Naive thymus-derived CD4-positive, alpha-beta T cell (primary cell): ENCODE measurements around the gene BRD9. TPM values are rescaled to one million over a fixed set of nuclear protein-coding genes. Genes with fewer than 3 reads are reported as not detected.

ENCODE experiments used
- ATAC-seq: fragments of 150-1000 bp; cut with Tn5 transposase; 2 replicates; pipeline ENCODE4 v1.10.0; 2021; ENCODE audit warnings: mild to moderate bottlenecking, moderate library complexity
- CTCF ChIA-PET: fragments of 350-600 bp; sonication (Branson Sonifier 250); formaldehyde crosslinking; loops from one replicate; lab custom pipeline; 2021; ENCODE audit warnings: antibody characterized with exemption; lab: Charles Lee
- POLR2A ChIA-PET: fragments of 350-600 bp; sonication (Branson Sonifier 250); formaldehyde crosslinking; loops from one replicate; lab custom pipeline; 2021; ENCODE audit warnings: antibody characterized with exemption, inconsistent platforms; lab: Charles Lee
- DNase-seq, 9 donors: peaks; one replicate each; pipeline versions ENCODE4 v3.0.0 to v3.0.0-alpha.2; 2020 to 2022; ENCODE audit warnings: mixed read lengths in 1 of 9
- H3K27ac ChIP-seq: one replicate; pipeline ENCODE4 v1.7.0; 2013; ENCODE audit warnings: mild to moderate bottlenecking, low read depth, low read length, moderate library complexity
- H3K27me3 ChIP-seq, 2 donors: one replicate each; pipeline ENCODE4 v1.7.0; 2013; ENCODE audit warnings: low read length in 2 of 2, mild to moderate bottlenecking in 2 of 2, moderate library complexity in 2 of 2; ENCODE audit not compliant: control insufficient read depth in 2 of 2, insufficient read depth in 2 of 2
- H3K36me3 ChIP-seq, 3 experiments: 1 replicate in 2 of 3; 2 replicates in 1 of 3; pipeline ENCODE4 v1.7.0; 2013; ENCODE audit warnings: low read length in 3 of 3, mild to moderate bottlenecking in 3 of 3, moderate library complexity in 1 of 3; ENCODE audit not compliant: insufficient read depth in 3 of 3, control insufficient read depth in 2 of 3
- H3K4me1 ChIP-seq, 2 donors: one replicate each; pipeline ENCODE4 v1.7.0; 2013; ENCODE audit warnings: low read length in 2 of 2, mild to moderate bottlenecking in 2 of 2, moderate library complexity in 1 of 2; ENCODE audit not compliant: control insufficient read depth in 2 of 2, insufficient read depth in 2 of 2
- H3K4me3 ChIP-seq: 2 replicates; pipeline ENCODE4 v1.7.0; 2013; ENCODE audit warnings: mild to moderate bottlenecking, low read length
- H3K9me3 ChIP-seq, 3 experiments: 1 replicate in 2 of 3; 2 replicates in 1 of 3; pipeline ENCODE4 v1.7.0; 2013; ENCODE audit warnings: low read length in 3 of 3; ENCODE audit not compliant: control insufficient read depth in 2 of 3
- H3K27ac Mint-ChIP-seq, 9 donors: one replicate each; pipeline ENCODE4 v1.8.0; 2020 to 2022; ENCODE audit warnings: mixed read lengths in 9 of 9, mild to moderate bottlenecking in 8 of 9, moderate library complexity in 5 of 9, inconsistent platforms in 2 of 9
- H3K27me3 Mint-ChIP-seq, 5 donors: one replicate each; pipeline ENCODE4 v1.8.0; 2021 to 2022; ENCODE audit warnings: mixed read lengths in 5 of 5, mild to moderate bottlenecking in 1 of 5
- H3K36me3 Mint-ChIP-seq, 5 donors: one replicate each; pipeline ENCODE4 v1.8.0; 2020 to 2022; ENCODE audit warnings: mixed read lengths in 5 of 5, mild to moderate bottlenecking in 3 of 5, inconsistent platforms in 1 of 5
- H3K4me1 Mint-ChIP-seq, 7 donors: one replicate each; pipeline ENCODE4 v1.8.0; 2020 to 2022; ENCODE audit warnings: mixed read lengths in 7 of 7, mild to moderate bottlenecking in 3 of 7, inconsistent platforms in 1 of 7
- H3K4me3 Mint-ChIP-seq, 10 donors: one replicate each; pipeline ENCODE4 v1.8.0; 2020 to 2022; ENCODE audit warnings: mild to moderate bottlenecking in 10 of 10, mixed read lengths in 10 of 10, moderate library complexity in 6 of 10, inconsistent platforms in 2 of 10
- H3K9me3 Mint-ChIP-seq, 11 donors: one replicate each; pipeline ENCODE4 v1.8.0; 2020 to 2022; ENCODE audit warnings: mixed read lengths in 11 of 11, mild to moderate bottlenecking in 4 of 11, inconsistent platforms in 1 of 11, moderate library complexity in 1 of 11
- intact Hi-C, 2 donors: fragments of 100-400 bp; cut with micrococcal nuclease; formaldehyde crosslinking; loops; one replicate each; pipeline ENCODE4 v1.15.1; 2023
- polyA plus RNA-seq, 2 donors: library from polyadenylated mRNA; unstranded; fragments of 300-500 nt; fragmentation: Illumina TruSeq; gene quantifications; one replicate each; pipeline ENCODE4 v1.2.3, GENCODE V29; 2021
- total RNA-seq, 6 experiments: library from RNA in 5 of 6; stranded (reverse) in 5 of 6; gene quantifications; 1 replicate in 5 of 6; 2 replicates in 1 of 6; pipeline ENCODE4 v1.2.3 and lab custom pipeline; 2021 to 2026

The BRD9 gene
- total and polyA plus RNA-seq, 7 experiments from 2014 or later, result 10.6 to 93.2 (median 81.2) TPM

DNA sequence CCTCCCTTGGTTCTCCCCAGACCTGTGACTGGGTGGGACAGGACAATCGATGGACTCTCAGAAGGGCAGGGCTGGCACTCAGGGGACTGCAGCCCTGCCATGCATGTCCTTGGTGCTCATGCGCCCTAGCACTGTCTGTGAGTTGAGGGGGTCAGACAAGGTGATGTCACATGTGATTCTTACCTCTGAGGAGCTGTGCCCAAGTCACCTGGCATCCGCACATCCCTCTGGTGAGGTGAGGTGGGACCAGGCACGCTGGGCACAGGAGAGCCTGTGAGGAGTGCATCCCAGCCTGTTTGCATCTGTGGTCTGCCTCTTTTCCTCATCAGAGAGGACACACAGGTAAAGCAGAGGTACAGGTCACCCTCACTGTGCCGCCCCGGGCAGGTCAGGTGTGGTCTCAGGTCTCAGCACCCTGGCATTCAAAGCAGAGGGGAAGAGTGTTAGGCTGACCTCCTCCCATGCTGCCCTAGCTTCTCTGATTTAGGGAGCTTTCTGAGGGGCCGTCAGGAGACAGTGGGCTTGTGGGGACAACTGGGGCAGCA, 14.8 kb upstream of the BRD9 start:
- no peak for DNase-seq

DNA sequence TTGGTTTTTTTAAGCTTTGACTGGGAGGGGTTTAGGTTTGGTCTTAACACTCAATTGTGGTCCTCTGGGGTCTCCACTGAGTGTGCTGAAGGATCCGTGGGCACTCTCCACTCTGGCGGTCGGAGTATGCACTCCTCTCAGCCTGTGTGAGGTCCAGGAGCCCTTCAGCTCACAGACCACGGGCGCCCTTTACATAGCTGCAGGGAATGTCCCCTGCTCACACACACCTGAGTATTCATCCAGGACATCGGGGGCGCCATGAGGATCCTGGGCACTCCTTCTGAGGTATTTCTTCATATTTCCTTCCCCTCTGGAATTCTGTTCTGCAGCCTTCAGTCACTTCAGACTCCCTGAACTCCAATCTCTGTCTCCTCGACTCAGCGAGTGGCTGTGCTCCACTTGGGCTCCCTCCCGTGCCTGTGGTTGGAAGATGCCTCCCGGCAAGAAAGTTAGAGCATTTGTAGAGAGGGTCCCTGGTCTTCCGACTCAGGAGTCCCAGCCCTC, 12.6 kb upstream of the BRD9 start:
- intact Hi-C loops, result no loop called here
- Histone ChIP-seq H3K27me3 (no peaks in the 10 kb centered on the region), H3K9me3 (no peaks in the 10 kb centered on the region), H3K4me1 (no peaks in the 10 kb centered on the region), H3K36me3 (no peaks in the 10 kb centered on the region), H3K4me3 (no peak overlapping the region), H3K27ac (no peak overlapping the region)
- Mint-ChIP-seq H3K4me3 (no peak overlapping the region), H3K27ac (peak overlapping the region in 3 of 9 donors; percentile 23 to 39 (median 38)), H3K36me3 (peaks cover 0 to 2% (median 0%) of the 10 kb centered on the region in 5 donors), H3K9me3 (no peaks in the 10 kb centered on the region), H3K27me3 (no peaks in the 10 kb centered on the region), H3K4me1 (no peaks in the 10 kb centered on the region)
- DNase-seq (no peak), ATAC-seq (no peak)
- ChIA-PET CTCF (interaction anchor here (0.7 kb wide), 1 partner anchor 234 kb away, joined by 3 read pairs; no protein-coding TSS in a partner anchor), POLR2A (no interaction called here)

More for the DNA sequence above, 14.8 kb upstream of the BRD9 start:
- no peak overlapping the region for H3K27ac Mint-ChIP-seq
- Histone ChIP-seq H3K4me3 (no peak overlapping the region), H3K27ac (no peak overlapping the region), H3K9me3 (no peaks in the 10 kb centered on the region), H3K4me1 (no peaks in the 10 kb centered on the region), H3K27me3 (no peaks in the 10 kb centered on the region), H3K36me3 (no peaks in the 10 kb centered on the region)
- ChIA-PET CTCF (no interaction called here), POLR2A (no interaction called here)
- intact Hi-C loops, result no loop called here
- H3K4me3 Mint-ChIP-seq, result no peak overlapping the region
- H3K36me3 Mint-ChIP-seq, result peaks cover 0 to 2% (median 0%) of the 10 kb centered on the region in 5 donors
- no peaks in the 10 kb centered on the region for H3K27me3 Mint-ChIP-seq
- H3K4me1 Mint-ChIP-seq, result peaks cover 0 to 2% (median 0%) of the 10 kb centered on the region in 7 donors
- no peak for ATAC-seq
- H3K9me3 Mint-ChIP-seq, result no peaks in the 10 kb centered on the region

DNA sequence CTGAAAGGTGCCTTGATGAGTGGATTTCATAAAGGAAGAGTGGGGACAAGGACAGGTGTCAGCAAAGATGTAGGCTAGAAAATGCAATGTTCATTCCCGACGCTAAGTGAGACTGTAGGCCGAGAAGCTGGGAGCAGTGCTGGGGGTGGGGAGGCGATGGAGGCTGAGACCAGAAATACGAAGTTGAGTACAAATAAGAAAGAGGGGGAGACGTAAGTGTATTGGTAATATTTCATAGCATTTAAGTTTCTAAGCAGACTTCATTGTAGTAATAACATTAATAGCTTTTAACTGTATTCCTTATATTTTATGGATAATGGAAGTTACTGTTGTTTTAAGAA, 11.1 kb upstream of the BRD9 start:
- Histone ChIP-seq H3K27ac (no peak overlapping the region), H3K4me1 (no peaks in the 10 kb centered on the region), H3K27me3 (no peaks in the 10 kb centered on the region), H3K9me3 (no peaks in the 10 kb centered on the region), H3K4me3 (no peak overlapping the region), H3K36me3 (no peaks in the 10 kb centered on the region)
- DNase-seq, result no peak
- Mint-ChIP-seq H3K4me1 (no peaks in the 10 kb centered on the region), H3K27me3 (no peaks in the 10 kb centered on the region), H3K9me3 (no peaks in the 10 kb centered on the region), H3K27ac (peak overlapping the region in 1 of 9 donors; percentile 24), H3K4me3 (no peak overlapping the region), H3K36me3 (peaks cover 0 to 2% (median 0%) of the 10 kb centered on the region in 5 donors)
- POLR2A ChIA-PET, result no interaction called here
- intact Hi-C loops, result loop anchor here (1.0 to 2.0 kb wide), 3 partner anchors 232 to 457 kb away; no protein-coding TSS in a partner anchor
- ATAC-seq, result no peak
- CTCF ChIA-PET, result interaction anchor here (1.0 to 1.1 kb wide), 3 partner anchors 38 to 230 kb away, joined by 3 read pairs; no protein-coding TSS in a partner anchor

DNA sequence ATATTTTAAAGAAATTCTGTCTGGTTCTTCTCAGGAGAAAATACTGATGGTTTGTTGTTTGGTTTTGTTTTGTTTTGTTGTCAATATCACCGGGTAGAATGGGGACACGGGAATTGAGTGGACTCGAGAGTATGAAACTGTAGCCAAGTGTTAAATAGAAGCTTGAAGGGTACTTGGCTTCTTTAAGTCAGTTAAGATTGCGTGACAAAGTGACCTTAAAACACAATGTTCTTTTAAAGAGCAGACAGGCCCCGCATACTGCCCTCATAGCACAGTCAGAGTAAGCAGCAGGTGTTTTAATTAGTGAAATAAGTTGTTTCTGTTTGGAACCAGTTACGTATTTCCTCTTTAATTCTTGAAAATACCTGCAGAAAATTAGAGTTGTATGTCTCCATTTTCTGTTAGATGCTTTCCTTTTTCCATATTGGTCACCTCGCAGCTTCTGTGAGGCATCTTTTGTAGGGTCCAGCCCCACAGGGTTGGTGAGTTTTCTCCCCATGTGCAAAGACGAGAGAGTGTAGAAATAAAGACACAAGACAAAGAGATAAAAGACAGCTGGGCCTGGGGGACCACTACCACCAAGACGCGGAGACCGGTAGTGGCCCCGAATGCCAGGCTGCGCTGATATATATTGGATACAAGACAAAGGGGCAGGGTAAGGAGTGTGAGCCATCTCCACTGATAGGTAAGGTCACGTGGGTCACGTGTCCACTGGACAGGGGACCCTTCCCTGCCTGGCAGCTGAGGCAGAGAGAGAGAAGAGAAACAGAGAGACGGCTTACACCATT, 9.7 kb upstream of the BRD9 start:
- DNase-seq (no peak), ATAC-seq (no peak)
- Mint-ChIP-seq H3K9me3 (no peaks in the 10 kb centered on the region), H3K27ac (no peak overlapping the region), H3K4me1 (no peaks in the 10 kb centered on the region), H3K4me3 (no peak overlapping the region), H3K27me3 (no peaks in the 10 kb centered on the region), H3K36me3 (peaks cover 0 to 2% (median 0%) of the 10 kb centered on the region in 5 donors)
- POLR2A ChIA-PET, result interaction anchor here (0.6 to 0.9 kb wide), 2 partner anchors 9 to 13 kb away, joined by 4 read pairs; partner anchors contain the start of genes BRD9 and TRIP13
- no peak overlapping the region for H3K4me3 ChIP-seq
- CTCF ChIA-PET, result interaction anchor here (0.6 to 2.1 kb wide), 4 partner anchors 10 to 232 kb away, joined by 3 to 8 read pairs (median 3); partner anchors contain the start of gene BRD9
- no peaks in the 10 kb centered on the region for H3K4me1 ChIP-seq
- no peaks in the 10 kb centered on the region for H3K9me3 ChIP-seq
- intact Hi-C loops, result loop anchor here (2.0 kb wide), 2 partner anchors 232 to 456 kb away; no protein-coding TSS in a partner anchor
- no peaks in the 10 kb centered on the region for H3K27me3 ChIP-seq
- H3K36me3 ChIP-seq, result no peaks in the 10 kb centered on the region
- no peak overlapping the region for H3K27ac ChIP-seq

DNA sequence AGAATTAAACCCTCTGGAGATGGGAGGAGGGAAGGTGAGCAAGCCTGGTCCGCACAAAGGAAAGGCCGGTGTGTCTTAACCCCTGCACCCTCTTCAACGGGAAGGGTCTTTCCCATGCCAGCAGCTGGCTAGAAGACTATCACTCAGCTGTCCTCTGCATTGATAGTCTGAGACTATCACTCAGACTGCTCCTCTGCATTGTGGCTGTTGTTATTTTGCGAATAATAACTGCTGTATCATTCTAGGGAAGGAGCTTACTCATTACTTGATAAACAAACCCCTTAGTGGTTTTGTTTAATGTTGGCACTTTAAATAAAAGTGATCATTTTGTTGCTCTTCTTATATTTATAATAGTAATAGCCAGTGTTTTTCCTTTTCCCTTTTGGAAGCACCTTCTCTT, 8.2 kb upstream of the BRD9 start:
- Histone ChIP-seq H3K4me3 (no peak overlapping the region), H3K9me3 (no peaks in the 10 kb centered on the region), H3K27ac (no peak overlapping the region), H3K4me1 (no peaks in the 10 kb centered on the region), H3K36me3 (no peaks in the 10 kb centered on the region), H3K27me3 (no peaks in the 10 kb centered on the region)
- no peak for DNase-seq
- H3K27me3 Mint-ChIP-seq, result no peaks in the 10 kb centered on the region
- CTCF ChIA-PET, result interaction anchor here (0.6 kb wide), 1 partner anchor 8 kb away, joined by 4 read pairs; the partner anchor contains the start of genes BRD9 and TRIP13
- no peaks in the 10 kb centered on the region for H3K9me3 Mint-ChIP-seq
- H3K4me3 Mint-ChIP-seq, result no peak overlapping the region
- intact Hi-C loops, result no loop called here
- ATAC-seq, result no peak
- POLR2A ChIA-PET, result no interaction called here
- no peak overlapping the region for H3K27ac Mint-ChIP-seq
- peaks cover 0 to 4% (median 0%) of the 10 kb centered on the region in 7 donors for H3K4me1 Mint-ChIP-seq
- H3K36me3 Mint-ChIP-seq, result peaks cover 0 to 5% (median 0%) of the 10 kb centered on the region in 5 donors

DNA sequence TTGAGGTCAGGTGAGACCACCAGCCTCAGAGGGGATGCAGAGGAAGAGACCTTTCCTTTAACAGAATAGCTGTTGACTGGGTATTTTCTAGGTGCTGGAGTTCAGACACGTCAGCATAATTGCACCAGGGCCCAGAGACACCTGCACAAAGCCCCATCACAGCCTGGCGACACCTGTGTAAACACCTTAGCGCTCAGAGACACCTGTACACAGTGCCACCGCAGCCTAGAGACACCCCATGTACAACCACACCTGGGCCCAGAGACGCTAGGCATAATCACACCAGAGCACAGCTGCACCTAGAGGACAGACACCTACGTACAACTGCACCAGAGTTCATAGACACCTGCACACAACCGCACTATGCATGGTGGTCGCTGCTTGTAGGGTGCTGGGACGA, 1.1 kb upstream of the BRD9 start:
- Mint-ChIP-seq H3K27ac (peak overlapping the region in 2 of 9 donors; percentile 34 to 74), H3K27me3 (no peaks in the 10 kb centered on the region), H3K36me3 (peaks cover 0 to 14% (median 7%) of the 10 kb centered on the region in 5 donors), H3K4me3 (peak overlapping the region; percentile 24 to 89 (median 65)), H3K9me3 (no peaks in the 10 kb centered on the region), H3K4me1 (peaks cover 8 to 28% (median 26%) of the 10 kb centered on the region in 7 donors)
- POLR2A ChIA-PET, result interaction anchor here (0.7 to 1.2 kb wide), 2 partner anchors 8 to 26 kb away, joined by 3 to 4 read pairs; no protein-coding TSS in a partner anchor
- Histone ChIP-seq H3K4me3 (no peak overlapping the region), H3K4me1 (peaks cover 10 to 14% of the 10 kb centered on the region in 2 donors), H3K9me3 (no peaks in the 10 kb centered on the region), H3K36me3 (peaks cover 2 to 28% (median 10%) of the 10 kb centered on the region in 3 experiments), H3K27ac (no peak overlapping the region), H3K27me3 (no peaks in the 10 kb centered on the region)
- CTCF ChIA-PET, result no interaction called here
- DNase-seq (no peak), ATAC-seq (no peak)
- intact Hi-C loops, result loop anchor here (2.0 to 5.0 kb wide), 5 partner anchors 109 to 621 kb away; partner anchors contain the start of genes TPPP (in 2 of the 2), CLPTM1L (in 1 of the 2), PDCD6 (in 1 of the 2) and ZDHHC11B (in 1 of the 2)
